Inflammatory macrophage treated with lipopolysaccharide for 1 hour (primary cell): Measurements from ENCODE around the gene ENOX1.

ENCODE experiments used
- DNase-seq, 2 donors: peaks; one replicate each; pipeline ENCODE4 v3.0.0-alpha.2; 2020 to 2022

ENOX1 gene

DNA sequence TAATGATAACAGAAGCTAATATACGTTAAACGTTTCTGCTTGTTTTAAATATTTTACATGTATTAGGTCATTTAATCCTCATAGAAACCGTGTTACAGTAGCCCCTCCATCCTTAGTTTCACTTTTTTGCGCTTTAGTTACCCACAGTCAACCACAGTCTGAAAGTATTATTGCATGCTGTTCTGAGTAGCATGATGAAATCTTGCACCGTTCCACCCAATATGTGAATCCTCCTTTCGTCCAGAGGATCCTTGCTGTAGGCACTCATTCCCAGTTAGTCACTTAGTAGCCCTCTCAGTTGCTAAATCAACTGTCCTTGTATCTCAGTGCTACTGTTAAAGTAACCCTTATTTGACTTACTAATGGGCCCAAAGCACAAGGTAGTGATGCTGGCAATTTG lies 257.8 kb downstream of the ENOX1 start:
- DNase-seq: no peak

- no peak for DNase-seq
Measured at GRCh38 chr13:43522788-43523187, 264.0 kb downstream of the ENOX1 start.

GRCh38 chr13:43520351-43520750 lies 266.4 kb downstream of the ENOX1 start:
- DNase-seq: no peak

GRCh38 chr13:43518833-43519232 lies 267.9 kb downstream of the ENOX1 start:
- DNase-seq: no peak

- DNase-seq: no peak
Measured at GRCh38 chr13:43516401-43516833, 270.4 kb downstream of the ENOX1 start.

GRCh38 chr13:43515531-43515930 lies 271.2 kb downstream of the ENOX1 start:
- no peak for DNase-seq

GRCh38 chr13:43514311-43514710 lies 272.5 kb downstream of the ENOX1 start:
- no peak for DNase-seq

- no peak for DNase-seq
Measured at GRCh38 chr13:43512221-43512620, 274.6 kb downstream of the ENOX1 start.

DNA sequence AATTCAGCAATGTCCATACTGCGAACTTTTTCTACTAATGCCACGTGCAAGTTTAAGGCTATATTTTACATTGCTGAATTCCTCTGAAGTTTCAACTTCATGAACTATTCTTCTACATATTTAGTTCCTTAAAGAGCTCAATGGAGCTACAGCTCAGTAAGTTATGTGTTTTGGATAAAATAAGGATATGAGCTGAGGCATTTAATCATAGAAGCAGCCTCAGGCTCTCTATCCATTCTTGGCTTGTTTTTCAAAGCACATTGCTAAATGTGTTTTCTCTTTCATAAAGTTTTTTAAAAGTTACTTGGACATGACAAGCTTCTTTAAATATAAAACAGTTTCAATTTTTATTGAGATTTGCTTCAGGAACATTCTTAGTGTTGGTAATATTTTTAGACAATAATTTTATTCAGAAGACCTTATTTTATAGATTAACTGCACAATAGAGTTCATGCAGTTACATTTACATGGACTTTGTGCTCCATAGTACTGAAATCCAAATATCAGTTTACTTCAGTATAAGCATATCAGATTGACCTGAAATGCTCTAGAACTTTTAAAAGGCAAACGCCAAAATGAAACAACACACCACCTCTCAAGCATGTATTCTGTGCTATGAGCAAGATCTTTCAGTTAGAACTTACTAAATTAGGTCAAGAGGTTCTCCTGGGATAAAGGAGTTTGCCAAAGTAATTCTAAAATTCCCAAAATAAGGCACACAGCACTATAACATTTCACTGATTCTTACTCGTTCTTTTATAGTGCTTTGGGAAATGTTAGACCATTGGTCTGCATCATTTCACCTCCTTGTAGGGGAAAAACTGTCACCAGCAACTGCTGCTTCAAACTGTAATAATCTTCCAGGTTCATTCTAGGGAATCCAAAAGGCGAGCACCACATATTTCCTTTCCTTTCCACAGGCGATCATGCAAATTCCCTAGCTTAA lies 275.5 kb downstream of the ENOX1 start:
- no peak for DNase-seq

DNA sequence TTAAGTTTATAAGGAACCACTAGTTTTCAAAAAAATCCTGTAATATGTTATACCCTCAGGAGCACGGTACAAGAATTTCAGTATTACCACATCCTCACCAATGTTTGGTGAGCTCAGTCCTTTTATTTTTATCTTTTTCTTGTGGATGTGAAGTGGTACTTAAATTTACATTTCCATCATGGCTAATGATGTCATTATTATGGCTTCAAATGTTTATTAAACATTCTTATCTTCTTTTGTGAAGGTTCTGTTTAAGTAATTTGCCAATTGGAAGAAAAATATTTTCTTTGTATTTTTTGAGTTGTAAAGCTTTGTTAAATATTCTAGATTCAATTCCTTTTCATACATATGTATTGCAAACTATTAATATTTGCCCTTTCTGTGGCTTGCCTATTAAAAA lies 291.0 kb downstream of the ENOX1 start:
- no peak for DNase-seq

GRCh38 chr13:43494206-43494605 lies 292.6 kb downstream of the ENOX1 start:
- no peak for DNase-seq

DNA sequence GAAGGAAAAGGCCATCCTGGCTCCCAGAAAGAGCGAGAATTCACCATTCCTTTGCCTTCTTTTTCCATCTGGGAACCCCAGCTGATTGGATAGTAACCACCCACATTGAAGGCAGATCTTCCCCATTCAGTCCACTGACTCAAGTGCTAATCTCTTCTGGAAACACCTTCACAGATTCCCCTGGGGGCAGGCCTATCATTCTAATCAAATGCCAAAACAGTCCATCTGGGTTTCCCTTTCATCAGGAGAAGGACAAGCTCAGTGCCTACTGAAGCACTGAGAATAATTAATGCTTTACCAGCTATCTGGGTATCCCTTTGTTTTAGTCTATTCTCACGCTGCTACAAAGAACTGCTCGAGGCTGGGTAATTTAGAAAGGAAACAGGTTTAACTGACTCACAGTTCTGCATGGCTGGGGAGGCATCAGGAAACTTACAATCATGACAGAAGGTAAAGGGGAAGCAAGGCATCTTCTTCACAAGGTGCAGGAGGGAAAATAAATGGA lies 293.2 kb downstream of the ENOX1 start:
- no peak for DNase-seq

GRCh38 chr13:43492745-43493144 lies 294.0 kb downstream of the ENOX1 start:
- DNase-seq: no peak

- no peak for DNase-seq
Measured at GRCh38 chr13:43492311-43492710, 294.5 kb downstream of the ENOX1 start.

DNA sequence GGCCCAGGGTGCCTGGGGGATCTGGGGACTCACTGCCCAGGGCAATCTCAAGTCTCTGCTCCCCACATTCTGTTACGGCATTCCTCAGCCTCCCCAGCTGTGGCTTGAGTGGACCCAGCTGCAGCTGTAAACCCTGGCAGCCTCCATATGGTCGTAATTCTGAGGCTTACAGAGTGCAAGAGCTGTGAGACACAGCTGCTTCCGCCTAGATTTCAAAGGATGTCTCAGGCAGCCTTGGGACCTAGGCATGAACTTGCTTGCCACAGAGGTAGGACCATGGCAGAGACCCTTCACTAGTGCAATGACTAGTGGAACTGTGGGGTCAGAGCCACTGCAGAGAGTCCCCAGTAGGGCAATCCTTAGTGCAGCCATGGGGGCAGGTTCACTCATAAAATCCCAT lies 297.5 kb downstream of the ENOX1 start:
- no peak for DNase-seq

- no peak for DNase-seq
Measured at GRCh38 chr13:43487885-43488284, 298.9 kb downstream of the ENOX1 start.

DNA sequence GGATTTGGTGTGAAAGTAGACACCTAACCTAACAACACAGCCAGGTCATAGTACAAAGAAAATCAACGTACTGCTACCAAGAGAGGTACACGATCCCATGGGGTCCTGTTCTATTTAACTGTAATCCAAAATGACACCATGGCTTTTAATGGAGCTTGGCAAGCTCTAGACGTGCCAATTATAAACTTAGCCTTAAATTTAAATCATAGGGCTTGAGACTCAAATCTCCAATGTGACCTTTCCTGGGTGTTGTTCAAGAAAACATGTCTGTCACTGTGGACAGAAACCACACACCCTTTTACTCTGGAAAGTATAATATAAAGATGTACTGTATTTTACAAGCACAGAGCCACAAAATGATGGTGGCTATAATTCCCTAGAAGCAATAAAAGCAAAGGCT lies 299.3 kb downstream of the ENOX1 start:
- DNase-seq: no peak

DNA sequence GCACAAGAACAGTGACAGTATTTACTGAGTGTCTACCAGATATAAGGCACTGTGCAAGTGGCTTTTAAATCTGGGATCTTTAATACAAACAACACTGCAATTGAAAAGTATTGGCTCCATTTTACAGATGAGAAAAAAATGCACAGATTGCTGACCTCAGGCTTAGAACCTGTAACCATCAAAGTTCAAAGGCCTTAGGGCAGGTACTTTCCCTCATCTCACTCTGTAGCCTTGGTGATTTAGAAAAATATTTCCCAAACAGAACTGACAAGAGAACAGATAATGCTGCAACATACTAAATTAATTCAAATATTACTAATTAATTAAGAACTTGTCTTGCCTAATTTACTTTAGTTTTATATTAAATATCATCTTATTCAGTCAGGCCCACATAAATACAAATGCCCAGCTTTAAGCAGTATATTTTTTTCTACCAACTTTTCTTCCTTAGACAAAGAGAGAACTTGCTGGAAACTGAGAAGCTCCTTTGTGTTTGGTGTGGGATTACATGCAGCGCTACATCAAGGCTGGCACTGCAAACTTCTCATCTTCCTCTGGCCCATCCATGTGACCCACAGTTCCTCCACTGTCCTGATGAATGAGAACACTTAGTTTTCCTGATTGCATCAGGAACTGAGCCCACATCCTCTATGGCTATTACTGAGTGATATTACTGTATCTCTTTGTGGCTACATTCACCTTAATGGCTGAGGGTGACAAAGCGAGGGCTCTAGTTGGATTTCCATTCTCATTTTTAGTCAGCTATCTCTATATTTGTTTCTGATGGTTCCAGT lies 302.1 kb downstream of the ENOX1 start:
- DNase-seq: peak; percentile 65 to 76

DNA sequence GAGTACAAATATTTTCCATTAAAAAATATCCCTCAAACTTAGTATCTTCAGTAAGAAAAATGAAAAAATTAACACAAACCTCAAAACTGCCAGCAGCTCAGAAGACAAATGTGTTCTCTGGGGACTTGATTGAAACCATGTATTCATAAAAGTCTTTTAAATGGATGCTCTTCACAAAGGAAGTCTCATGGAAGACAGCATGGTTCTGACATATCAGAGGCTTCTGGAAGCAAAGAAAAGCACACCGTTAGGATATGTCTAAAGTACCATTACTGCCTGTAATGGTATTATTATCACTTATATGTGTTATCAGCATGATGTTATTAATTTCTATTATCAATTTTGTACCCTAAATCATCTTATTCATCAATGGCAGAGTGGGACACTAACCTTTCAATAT lies 302.8 kb downstream of the ENOX1 start:
- DNase-seq: no peak

DNA sequence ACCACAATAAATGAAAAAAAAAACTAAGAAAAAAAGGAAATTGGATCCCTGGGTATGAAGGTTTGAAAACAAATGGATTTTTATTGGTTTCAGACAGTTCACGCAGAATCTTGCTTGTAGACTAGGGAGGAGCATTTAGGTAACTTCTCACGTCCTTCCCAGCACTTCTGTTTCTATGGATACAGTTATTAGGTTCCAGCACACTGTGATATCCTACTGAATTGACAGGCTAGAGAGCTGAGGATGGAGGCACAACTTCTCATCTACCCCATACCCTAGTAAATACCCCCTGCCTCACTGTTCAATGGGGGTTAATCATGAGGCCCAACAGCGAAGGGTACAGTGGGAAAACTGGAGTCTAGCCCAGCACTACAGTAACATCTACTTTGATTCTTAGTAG lies 304.1 kb downstream of the ENOX1 start:
- DNase-seq: no peak

- peak; percentile 55 to 81 for DNase-seq
Measured at GRCh38 chr13:43482026-43482425, 304.7 kb downstream of the ENOX1 start.

GRCh38 chr13:43478902-43479301 lies 307.9 kb downstream of the ENOX1 start:
- DNase-seq: peak in 1 of 2 donors; percentile 16

DNA sequence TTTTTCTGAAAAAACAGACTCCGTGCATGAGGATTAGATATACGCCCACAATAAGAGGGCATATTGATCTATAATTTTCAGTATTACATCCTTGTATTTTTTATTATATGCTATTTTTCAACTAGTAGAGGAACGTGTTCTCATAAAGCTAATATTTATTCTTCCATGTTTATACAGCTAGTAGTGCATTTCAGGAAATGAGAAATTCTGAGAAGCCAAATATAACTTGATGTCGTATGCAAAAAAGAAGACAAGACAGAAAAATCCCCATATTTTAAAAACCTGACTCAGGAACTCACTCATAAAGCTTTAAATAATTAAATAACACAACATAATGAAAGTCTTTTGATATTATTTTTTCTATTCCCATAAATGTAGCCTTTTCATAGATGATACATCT lies 308.6 kb downstream of the ENOX1 start:
- DNase-seq: no peak

- no peak for DNase-seq
Measured at GRCh38 chr13:43475140-43475539, 311.6 kb downstream of the ENOX1 start.
